B cell (primary cell): ENCODE data around the gene SCGB2B2. TPM values are rescaled to one million over a fixed set of nuclear protein-coding genes. Genes with fewer than 3 reads are reported as not detected.

Experiments
- ATAC-seq: fragments of 200-7000 bp; cut with Tn5 transposase; one replicate; pipeline ENCODE4 v1.10.0; 2021; ENCODE audit warnings: low read depth, mild to moderate bottlenecking, moderate number of reproducible peaks, moderate library complexity
- CTCF ChIA-PET: fragments of 350-600 bp; sonication (Branson Sonifier 250); formaldehyde crosslinking; loops from one replicate; lab custom pipeline; 2021; ENCODE audit warnings: antibody characterized with exemption, inconsistent platforms; lab: Charles Lee
- POLR2A ChIA-PET: fragments of 350-600 bp; sonication (Branson Sonifier 250); formaldehyde crosslinking; loops from one replicate; lab custom pipeline; 2021; ENCODE audit warnings: antibody characterized with exemption; lab: Charles Lee
- DNase-seq: peaks from one replicate; pipeline ENCODE4 v3.0.0; 2013
- H2AFZ ChIP-seq: 2 replicates; pipeline ENCODE4 v1.6.1; 2012; ENCODE audit warnings: mild to moderate bottlenecking, low read depth, low read length; ENCODE audit not compliant: insufficient read depth, poor library complexity, severe bottlenecking
- H3K27ac ChIP-seq, 2 donors: 1 replicate in 1 of 2; 2 replicates in 1 of 2; pipeline ENCODE4 v1.5.1; 2012 to 2013; ENCODE audit warnings: low read length in 2 of 2, mild to moderate bottlenecking in 2 of 2, moderate library complexity in 1 of 2
- H3K27me3 ChIP-seq, 4 experiments: fragments of 200-600 bp in 1 of 4; sonication (generic) in 1 of 4; replicated peaks in 1 of 4; 1 replicate in 2 of 4; 2 replicates in 2 of 4; pipeline versions ENCODE4 v1.6.1 to v1.7.0; 2013 to 2016; ENCODE audit warnings: low read length in 3 of 4, mild to moderate bottlenecking in 2 of 4, mixed read lengths in 1 of 4, moderate library complexity in 1 of 4; ENCODE audit not compliant: insufficient read depth in 4 of 4, control insufficient read depth in 3 of 4; ENCODE audit errors: control extremely low read depth in 1 of 4
- H3K36me3 ChIP-seq, 2 experiments: replicated peaks in 1 of 2; 1 replicate in 1 of 2; 2 replicates in 1 of 2; pipeline versions ENCODE4 v1.6.1 to v1.7.1; 2013; ENCODE audit warnings: low read length in 1 of 2; ENCODE audit not compliant: insufficient read depth in 2 of 2, control insufficient read depth in 1 of 2; ENCODE audit errors: control extremely low read depth in 1 of 2, extremely low read depth in 1 of 2
- H3K4me1 ChIP-seq, 2 donors: fragments of 200-600 bp in 1 of 2; sonication (generic) in 1 of 2; 1 replicate in 1 of 2; 2 replicates in 1 of 2; pipeline versions ENCODE4 v1.5.1 to v1.6.1; 2013 to 2017; ENCODE audit warnings: low read length in 2 of 2; ENCODE audit not compliant: control insufficient read depth in 2 of 2, insufficient read depth in 2 of 2
- H3K4me2 ChIP-seq: replicated peaks from 2 replicates; pipeline ENCODE3; 2012; ENCODE audit warnings: mild to moderate bottlenecking, low read depth, low read length; ENCODE audit not compliant: poor library complexity, severe bottlenecking
- H3K4me3 ChIP-seq, 5 experiments: fragments of 200-600 bp in 1 of 5; sonication (generic) in 1 of 5; 1 replicate in 3 of 5; 2 replicates in 2 of 5; pipeline versions ENCODE4 v1.5.1 to v1.7.0; 2011 to 2016; ENCODE audit warnings: low read length in 4 of 5, mild to moderate bottlenecking in 4 of 5, low read depth in 2 of 5, control low read depth in 1 of 5, moderate library complexity in 1 of 5; ENCODE audit not compliant: insufficient read depth in 1 of 5; ENCODE audit errors: control extremely low read depth in 1 of 5, extremely low read depth in 1 of 5
- H3K79me2 ChIP-seq: fragments of 200-600 bp; sonication (generic); one replicate; pipeline ENCODE4 v1.6.0; 2016; ENCODE audit warnings: low read length; ENCODE audit not compliant: control insufficient read depth, insufficient read depth
- H3K9ac ChIP-seq: fragments of 200-600 bp; sonication (generic); 2 replicates; pipeline ENCODE4 v1.6.1; 2017; ENCODE audit warnings: mild to moderate bottlenecking, low read length, moderate library complexity
- H3K9me3 ChIP-seq, 3 donors: one replicate each; pipeline versions ENCODE4 v1.6.1 to v1.7.1; 2013; ENCODE audit warnings: low read length in 2 of 3; ENCODE audit not compliant: control insufficient read depth in 2 of 3, insufficient read depth in 1 of 3; ENCODE audit errors: control extremely low read depth in 1 of 3
- H4K20me1 ChIP-seq: 2 replicates; pipeline ENCODE4 v1.6.0; 2012; ENCODE audit warnings: mild to moderate bottlenecking, low read length; ENCODE audit not compliant: insufficient read depth, control insufficient read depth, poor library complexity, severe bottlenecking
- H3K27ac Mint-ChIP-seq: one replicate; pipeline ENCODE4 v1.8.0; 2021; ENCODE audit warnings: mixed read lengths
- H3K27me3 Mint-ChIP-seq: one replicate; pipeline ENCODE4 v1.8.0; 2021; ENCODE audit warnings: mixed read lengths
- H3K4me1 Mint-ChIP-seq: one replicate; pipeline ENCODE4 v1.8.0; 2021; ENCODE audit warnings: mixed read lengths
- H3K4me3 Mint-ChIP-seq: one replicate; pipeline ENCODE4 v1.8.0; 2021; ENCODE audit warnings: mixed read lengths
- H3K9me3 Mint-ChIP-seq: one replicate; pipeline ENCODE4 v1.8.0; 2022; ENCODE audit warnings: mixed read lengths; ENCODE audit not compliant: insufficient read depth
- EZH2 ChIP-seq: IDR thresholded peaks from 2 replicates; pipeline ENCODE4 v1.6.1; 2012; ENCODE audit warnings: borderline replicate concordance, low read depth, mild to moderate bottlenecking, moderate library complexity, low read length; ENCODE audit not compliant: insufficient read depth, poor library complexity, severe bottlenecking
- WGBS: methylation state at CpG from one replicate; pipeline ENCODE4 v1.1.5; 2013; ENCODE audit warnings: missing lambda C conversion rate; ENCODE audit not compliant: insufficient coverage; 5-methylcytosine and 5-hydroxymethylcytosine counted together
- intact Hi-C: fragments of 100-400 bp; cut with micrococcal nuclease; formaldehyde crosslinking; loops from one replicate; pipeline ENCODE4 v1.10.0; 2022
- polyA minus RNA-seq: library from RNA; depleted of rRNA, polyadenylated mRNA; stranded (reverse); fragments of >200 nt; gene quantifications from 2 replicates; pipeline ENCODE4 v1.2.3, GENCODE V29; 2012
- polyA plus RNA-seq: library from polyadenylated mRNA; depleted of rRNA; stranded (reverse); fragments of >200 nt; gene quantifications from 2 replicates; pipeline ENCODE4 v1.2.3, GENCODE V29; 2012
- total RNA-seq, 2 donors: library from RNA; stranded (reverse); fragments of 120-200 nt in 1 of 2; gene quantifications; 1 replicate in 1 of 2; 2 replicates in 1 of 2; pipeline versions ENCODE4 v1.2.3 to v1.2.4, GENCODE V29; 2013 to 2022
- TF ChIP-seq, protein P1 (sequence below): fragments of 200-600 bp; IDR thresholded peaks from one replicate; pipeline ENCODE4 v1.8.0; 2022; ENCODE audit warnings: antibody characterized with exemption, mild to moderate bottlenecking

SCGB2B2 gene, protein sequence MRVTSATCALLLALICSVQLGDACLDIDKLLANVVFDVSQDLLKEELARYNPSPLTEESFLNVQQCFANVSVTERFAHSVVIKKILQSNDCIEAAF
- total RNA-seq: 0.91 and 2.8 TPM in 2 replicates
- 0.05 TPM for total RNA-seq (2013)
- polyA plus RNA-seq: 0.06 and 0.21 TPM in 2 replicates
- 0.43 TPM in 1 of 2 replicates, not detected in the other for polyA minus RNA-seq

DNA sequence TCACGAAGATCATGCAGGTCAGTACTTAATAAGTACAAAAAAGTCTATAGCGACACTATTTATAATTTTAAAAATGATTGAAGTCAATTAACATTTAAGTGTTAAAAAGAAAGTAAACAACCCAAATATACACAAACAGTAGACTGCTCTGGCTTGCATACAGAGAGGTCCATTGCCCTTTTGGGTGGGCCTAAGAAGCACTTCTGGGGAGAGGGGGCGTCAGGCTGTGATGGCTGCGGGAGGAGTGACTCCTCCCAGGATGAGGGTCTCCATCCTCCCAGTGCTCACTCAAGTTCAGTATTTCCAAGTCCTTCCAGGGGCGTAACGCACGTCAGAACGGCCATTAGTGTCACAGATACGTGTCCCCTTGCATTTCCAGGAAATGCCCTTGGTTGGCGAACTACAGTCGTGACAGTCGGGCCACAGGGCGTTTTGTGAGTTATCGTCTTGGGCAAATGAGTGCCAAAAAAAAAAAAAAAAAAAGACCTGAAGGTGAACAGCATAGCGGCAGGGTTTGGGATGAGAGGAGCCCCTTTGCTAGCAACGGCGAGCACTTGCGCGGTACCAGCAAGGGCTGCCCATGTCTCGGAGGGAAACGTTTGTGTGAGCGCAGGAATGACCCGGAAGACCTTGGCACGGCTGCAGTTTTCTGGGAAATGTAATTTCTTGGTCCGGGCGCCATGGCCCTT is at the start of gene SCGB2B2:
Gene SCGB2B2 (minus strand): TSS at position 463 of the 689 bp plus-strand sequence. CDS start 82,596 bp downstream, outside the sequence.
- TF ChIP-seq, protein P1, sequence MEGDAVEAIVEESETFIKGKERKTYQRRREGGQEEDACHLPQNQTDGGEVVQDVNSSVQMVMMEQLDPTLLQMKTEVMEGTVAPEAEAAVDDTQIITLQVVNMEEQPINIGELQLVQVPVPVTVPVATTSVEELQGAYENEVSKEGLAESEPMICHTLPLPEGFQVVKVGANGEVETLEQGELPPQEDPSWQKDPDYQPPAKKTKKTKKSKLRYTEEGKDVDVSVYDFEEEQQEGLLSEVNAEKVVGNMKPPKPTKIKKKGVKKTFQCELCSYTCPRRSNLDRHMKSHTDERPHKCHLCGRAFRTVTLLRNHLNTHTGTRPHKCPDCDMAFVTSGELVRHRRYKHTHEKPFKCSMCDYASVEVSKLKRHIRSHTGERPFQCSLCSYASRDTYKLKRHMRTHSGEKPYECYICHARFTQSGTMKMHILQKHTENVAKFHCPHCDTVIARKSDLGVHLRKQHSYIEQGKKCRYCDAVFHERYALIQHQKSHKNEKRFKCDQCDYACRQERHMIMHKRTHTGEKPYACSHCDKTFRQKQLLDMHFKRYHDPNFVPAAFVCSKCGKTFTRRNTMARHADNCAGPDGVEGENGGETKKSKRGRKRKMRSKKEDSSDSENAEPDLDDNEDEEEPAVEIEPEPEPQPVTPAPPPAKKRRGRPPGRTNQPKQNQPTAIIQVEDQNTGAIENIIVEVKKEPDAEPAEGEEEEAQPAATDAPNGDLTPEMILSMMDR: no peak
- no peak for TF ChIP-seq EZH2
- H3K9me3 ChIP-seq: peaks cover 2 to 15% (median 4%) of the 10 kb centered on the region in 3 donors
- peaks cover 7% of the 10 kb centered on the region for H3K9me3 Mint-ChIP-seq
- DNase-seq: no peak
- intact Hi-C loops: loop anchor here (1.0 to 2.0 kb wide), 2 partner anchors 36 to 249 kb away; partner anchors contain the start of gene ZNF30
- ATAC-seq: peak; percentile 71
- H4K20me1 ChIP-seq: no peaks in the 10 kb centered on the region
- CTCF ChIA-PET: interaction anchor here (1.2 to 2.4 kb wide), 2 partner anchors 36 to 57 kb away, joined by 4 to 7 read pairs; partner anchors contain the start of gene ZNF181
- peaks cover 7% of the 10 kb centered on the region for H3K79me2 ChIP-seq
- H3K36me3 ChIP-seq: peaks cover 12 to 13% of the 10 kb centered on the region in 2 experiments
- H3K27ac ChIP-seq: peak within 1 kb of the TSS; percentile 87 to 90
- peak within 1 kb of the TSS; percentile 94 for H2AFZ ChIP-seq
- H3K4me1 ChIP-seq: peaks cover 13 to 17% of the 10 kb centered on the region in 2 donors
- H3K27ac Mint-ChIP-seq: peak within 1 kb of the TSS; percentile 98
- POLR2A ChIA-PET: interaction anchor here (0.7 to 0.9 kb wide), 3 partner anchors 96 to 505 kb away, joined by 3 to 4 read pairs (median 3); partner anchors contain the start of genes LSM14A and ZNF599
- peaks cover 14% of the 10 kb centered on the region for H3K27me3 Mint-ChIP-seq
- peak within 1 kb of the TSS; percentile 74 for H3K4me2 ChIP-seq
- H3K9ac ChIP-seq: peak within 1 kb of the TSS; percentile 92
- H3K4me1 Mint-ChIP-seq: peaks cover 25% of the 10 kb centered on the region
- H3K4me3 ChIP-seq: peak within 1 kb of the TSS; percentile 83 to 95 (median 91)
- peak within 1 kb of the TSS; percentile 98 for H3K4me3 Mint-ChIP-seq
- peaks cover 0 to 16% (median 0%) of the 10 kb centered on the region in 4 experiments for H3K27me3 ChIP-seq
- WGBS: under 1% methylated on average over 22 of the region's 26 CpGs
